GM23248 (cell line): ENCODE measurements around the gene AHI1. TPM values are rescaled to one million over a fixed set of nuclear protein-coding genes. Genes with fewer than 3 reads are reported as not detected.

ENCODE experiments used
- DNase-seq: peaks from one replicate; pipeline ENCODE4 v3.0.0-alpha.2; 2015
- H2AFZ ChIP-seq: fragments of 200-600 bp; sonication (generic); 2 replicates; pipeline ENCODE4 v1.6.1; 2016; ENCODE audit warnings: antibody characterized with exemption
- H3F3A ChIP-seq: fragments of 200-600 bp; sonication (generic); 2 replicates; pipeline ENCODE4 v1.6.1; 2016; ENCODE audit warnings: mild to moderate bottlenecking, antibody characterized with exemption, mixed run types; ENCODE audit not compliant: insufficient read depth
- H3K27ac ChIP-seq: fragments of 200-600 bp; sonication (generic); 2 replicates; pipeline ENCODE4 v1.5.1; 2016; ENCODE audit warnings: mild to moderate bottlenecking
- H3K27me3 ChIP-seq: fragments of 200-600 bp; sonication (generic); replicated peaks from 2 replicates; pipeline ENCODE4 v1.6.1; 2016; ENCODE audit warnings: mild to moderate bottlenecking; ENCODE audit not compliant: insufficient read depth
- H3K36me3 ChIP-seq: fragments of 200-600 bp; sonication (generic); 2 replicates; pipeline ENCODE4 v1.6.1; 2016; ENCODE audit warnings: low read depth, mild to moderate bottlenecking
- H3K4me1 ChIP-seq: fragments of 200-600 bp; sonication (generic); 2 replicates; pipeline ENCODE4 v1.6.1; 2016; ENCODE audit warnings: mild to moderate bottlenecking; ENCODE audit not compliant: insufficient read depth
- H3K4me2 ChIP-seq: fragments of 200-600 bp; sonication (generic); one replicate; pipeline ENCODE4 v1.6.1; 2016; ENCODE audit warnings: mild to moderate bottlenecking; ENCODE audit not compliant: unreplicated experiment
- H3K4me3 ChIP-seq: fragments of 200-600 bp; sonication (generic); 2 replicates; pipeline ENCODE4 v1.5.1; 2016; ENCODE audit warnings: mild to moderate bottlenecking
- H3K79me2 ChIP-seq: fragments of 200-600 bp; sonication (generic); 2 replicates; pipeline ENCODE4 v1.6.1; 2016; ENCODE audit warnings: mild to moderate bottlenecking; ENCODE audit not compliant: insufficient read depth
- H3K9ac ChIP-seq: fragments of 200-600 bp; sonication (generic); 2 replicates; pipeline ENCODE4 v1.6.1; 2016; ENCODE audit warnings: mild to moderate bottlenecking
- H3K9me2 ChIP-seq: fragments of 200-600 bp; sonication (generic); 2 replicates; pipeline ENCODE4 v1.6.1; 2016; ENCODE audit warnings: mixed run types, mild to moderate bottlenecking, moderate library complexity; ENCODE audit not compliant: insufficient read depth
- H3K9me3 ChIP-seq: fragments of 200-600 bp; sonication (generic); one replicate; pipeline ENCODE4 v1.6.1; 2017; ENCODE audit warnings: low read depth
- H4K20me1 ChIP-seq: fragments of 200-600 bp; sonication (generic); 2 replicates; pipeline ENCODE4 v1.6.0; 2016; ENCODE audit not compliant: insufficient read depth
- EZH2 ChIP-seq: fragments of 200-600 bp; sonication (generic); IDR thresholded peaks from 2 replicates; pipeline ENCODE4 v1.6.1; 2018; ENCODE audit warnings: antibody characterized with exemption, mild to moderate bottlenecking; ENCODE audit not compliant: insufficient read depth, poor library complexity, severe bottlenecking
- EZH2phosphoT487 ChIP-seq: fragments of 200-600 bp; sonication (generic); IDR thresholded peaks from 2 replicates; pipeline ENCODE4 v1.6.1; 2018; ENCODE audit warnings: antibody characterized with exemption, moderate library complexity, mild to moderate bottlenecking, low read depth; ENCODE audit not compliant: insufficient read depth
- WGBS, 2 experiments: methylation state at CpG; one replicate each; pipeline ENCODE4 v1.1.6; 2015 to 2017; ENCODE audit warnings: low lambda C conversion rate in 2 of 2, low coverage in 1 of 2; ENCODE audit errors: missing lambda C conversion rate in 2 of 2; 5-methylcytosine and 5-hydroxymethylcytosine counted together
- in situ Hi-C: fragments of 300-500 bp; cut with MboI; formaldehyde crosslinking; loops from 2 replicates; pipeline ENCODE4 v1.15.0; 2020
- polyA plus RNA-seq: library from polyadenylated mRNA; unstranded; fragments of >200 nt; fragmentation: Nextera tagmentation; extraction: Ambion mirVana; gene quantifications from 2 replicates; pipeline ENCODE4 v1.2.1, GENCODE V29; 2016
- total RNA-seq: library from RNA; depleted of rRNA; stranded (reverse); fragments of >200 nt; shearing (Covaris generic); gene quantifications from 2 replicates; pipeline ENCODE4 v1.2.3, GENCODE V29; 2014

AHI1 gene
- total and polyA plus RNA-seq, 2 experiments from 2014 or later, result 11.1 to 25.9 TPM

GRCh38 chr6:135505648-135506047, 8.1 kb upstream of the AHI1 start:
- in situ Hi-C loops, result loop anchor here (25.0 kb wide), 1 partner anchor 1032 kb away; no protein-coding TSS in a partner anchor
- no peak overlapping the region for H3K4me2 ChIP-seq
- no peaks in the 10 kb centered on the region for H3K79me2 ChIP-seq
- no peaks in the 10 kb centered on the region for H3F3A ChIP-seq
- no peaks in the 10 kb centered on the region for H4K20me1 ChIP-seq
- no peak overlapping the region for H3K4me3 ChIP-seq
- H3K27me3 ChIP-seq, result no peaks in the 10 kb centered on the region
- no peaks in the 10 kb centered on the region for H3K36me3 ChIP-seq
- TF ChIP-seq EZH2, result no peak
- H3K27ac ChIP-seq, result no peak overlapping the region
- H3K4me1 ChIP-seq, result no peaks in the 10 kb centered on the region
- H2AFZ ChIP-seq, result no peak overlapping the region
- DNase-seq, result peak; percentile 10
- no peaks in the 10 kb centered on the region for H3K9me2 ChIP-seq
- no peak overlapping the region for H3K9ac ChIP-seq
- no peaks in the 10 kb centered on the region for H3K9me3 ChIP-seq
- WGBS, 2 experiments, result 0% methylated on average over 1 of the region's 1 CpG

GRCh38 chr6:135505222-135505621, 7.7 kb upstream of the AHI1 start:
- no peak for DNase-seq
- Histone ChIP-seq H4K20me1 (no peaks in the 10 kb centered on the region), H3K36me3 (no peaks in the 10 kb centered on the region), H3K9ac (no peak overlapping the region), H3F3A (no peaks in the 10 kb centered on the region), H2AFZ (no peak overlapping the region), H3K9me3 (no peaks in the 10 kb centered on the region), H3K27ac (no peak overlapping the region), H3K4me3 (no peak overlapping the region), H3K4me2 (no peak overlapping the region), H3K27me3 (no peaks in the 10 kb centered on the region), H3K79me2 (no peaks in the 10 kb centered on the region), H3K9me2 (no peaks in the 10 kb centered on the region), H3K4me1 (no peaks in the 10 kb centered on the region)
- 98% methylated on average over 3 of the region's 3 CpGs for WGBS, 2 experiments
- TF ChIP-seq EZH2, result no peak
- TF ChIP-seq EZH2phosphoT487, result no peak
- in situ Hi-C loops, result loop anchor here (25.0 kb wide), 1 partner anchor 1032 kb away; no protein-coding TSS in a partner anchor

- no peaks in the 10 kb centered on the region for H3K36me3 ChIP-seq
- no peaks in the 10 kb centered on the region for H3K4me1 ChIP-seq
- no peaks in the 10 kb centered on the region for H3K27me3 ChIP-seq
- TF ChIP-seq EZH2phosphoT487, result no peak
- TF ChIP-seq EZH2, result no peak
- H3K79me2 ChIP-seq, result no peaks in the 10 kb centered on the region
- no peaks in the 10 kb centered on the region for H4K20me1 ChIP-seq
- H3K9me3 ChIP-seq, result no peaks in the 10 kb centered on the region
- H3F3A ChIP-seq, result no peaks in the 10 kb centered on the region
- no peak overlapping the region for H3K4me2 ChIP-seq
- no peak for DNase-seq
- no peaks in the 10 kb centered on the region for H3K9me2 ChIP-seq
- no peak overlapping the region for H3K4me3 ChIP-seq
- WGBS, 2 experiments, result 90 to 97% methylated on average over 3 of the region's 3 CpGs
- no peak overlapping the region for H2AFZ ChIP-seq
- no peak overlapping the region for H3K9ac ChIP-seq
- no peak overlapping the region for H3K27ac ChIP-seq
- in situ Hi-C loops, result loop anchor here (25.0 kb wide), 1 partner anchor 1033 kb away; no protein-coding TSS in a partner anchor
Measured at GRCh38 chr6:135504734-135505133, 7.2 kb upstream of the AHI1 start.

GRCh38 chr6:135503703-135504475, 6.3 kb upstream of the AHI1 start:
- Histone ChIP-seq H3K4me2 (no peak overlapping the region), H3K27ac (no peak overlapping the region), H3K79me2 (no peaks in the 10 kb centered on the region), H3K4me1 (peaks cover 5% of the 10 kb centered on the region), H3F3A (peaks cover 6% of the 10 kb centered on the region), H3K27me3 (no peaks in the 10 kb centered on the region), H3K36me3 (no peaks in the 10 kb centered on the region), H3K9ac (no peak overlapping the region), H3K9me2 (no peaks in the 10 kb centered on the region), H3K9me3 (no peaks in the 10 kb centered on the region), H4K20me1 (no peaks in the 10 kb centered on the region), H3K4me3 (no peak overlapping the region), H2AFZ (no peak overlapping the region)
- in situ Hi-C loops, result loop anchor here (25.0 kb wide), 1 partner anchor 1033 kb away; no protein-coding TSS in a partner anchor
- 89 to 92% methylated on average over 6 of the region's 6 CpGs for WGBS, 2 experiments
- no peak for DNase-seq
- no peak for TF ChIP-seq EZH2phosphoT487
- TF ChIP-seq EZH2, result no peak
